ENCODE data around the gene GP9.
"Not testable (repeated sequence)": the region's sequence is repeated elsewhere in the genome, so short reads cannot be mapped to it uniquely, and the experiment has no call there.

The GP9 gene

DNA sequence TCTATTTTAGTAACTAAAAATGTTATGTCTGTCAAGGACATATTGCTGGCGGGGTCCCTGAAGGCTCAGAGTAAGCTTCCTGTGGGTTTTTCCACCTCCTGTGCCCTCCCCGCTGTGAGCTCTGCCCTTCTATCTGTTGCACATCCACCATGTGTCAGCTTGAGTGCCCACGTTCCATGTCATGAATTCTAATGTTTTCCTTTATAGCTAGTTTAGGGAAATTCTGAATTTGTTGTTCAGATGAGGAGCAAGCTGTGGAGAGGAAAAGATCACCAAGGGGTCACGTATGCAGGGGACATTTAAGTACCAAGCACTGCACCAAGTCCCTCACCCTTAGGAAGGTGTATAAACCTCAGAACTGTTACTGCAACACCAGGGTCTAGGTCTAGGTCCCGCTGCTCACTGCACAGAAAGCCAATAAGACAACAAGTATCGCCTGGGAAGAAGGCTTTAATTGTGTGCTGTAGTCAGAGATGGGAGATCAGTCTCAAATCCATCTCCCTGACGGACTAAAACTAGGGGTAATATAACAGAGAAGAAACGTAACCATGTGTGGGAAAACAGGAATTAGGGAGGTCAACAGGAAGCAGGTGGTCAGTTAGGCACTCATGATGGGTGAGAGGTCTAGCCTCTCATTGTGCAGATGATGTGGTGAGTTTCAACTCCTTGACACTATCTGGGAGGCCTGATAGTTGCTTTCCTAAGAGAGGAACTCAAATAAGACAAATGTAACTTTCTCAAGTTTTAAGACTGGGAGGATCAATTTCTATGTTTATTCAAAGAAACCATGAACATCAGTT, 9.7 kb downstream of the GP9 start:
- no peak for DNase-seq (ENCODE audit: low read depth in 2 of 3, low spot score in 2 of 3)

DNA sequence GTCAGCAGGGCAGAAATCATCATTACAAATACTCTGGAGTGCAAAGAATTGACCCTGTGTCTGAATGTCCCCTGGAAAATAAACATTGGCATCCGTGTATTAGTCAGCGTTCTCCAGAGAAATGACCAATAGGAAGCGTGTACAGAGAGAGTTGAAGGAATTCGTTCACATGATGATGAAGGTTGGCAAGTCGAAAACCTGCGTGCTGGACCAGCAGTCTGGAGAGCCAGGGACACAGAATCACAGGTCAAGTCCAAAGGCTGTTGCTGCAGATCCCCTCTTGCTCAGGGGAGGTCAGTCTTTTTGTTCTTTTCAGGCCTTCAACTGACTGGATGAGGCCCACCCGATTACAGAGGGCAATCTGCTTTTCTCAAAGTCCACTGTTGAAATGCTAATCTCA, 16.6 kb downstream of the GP9 start:
- no peak for DNase-seq (ENCODE audit: low read depth in 2 of 3, low spot score in 2 of 3)

DNA sequence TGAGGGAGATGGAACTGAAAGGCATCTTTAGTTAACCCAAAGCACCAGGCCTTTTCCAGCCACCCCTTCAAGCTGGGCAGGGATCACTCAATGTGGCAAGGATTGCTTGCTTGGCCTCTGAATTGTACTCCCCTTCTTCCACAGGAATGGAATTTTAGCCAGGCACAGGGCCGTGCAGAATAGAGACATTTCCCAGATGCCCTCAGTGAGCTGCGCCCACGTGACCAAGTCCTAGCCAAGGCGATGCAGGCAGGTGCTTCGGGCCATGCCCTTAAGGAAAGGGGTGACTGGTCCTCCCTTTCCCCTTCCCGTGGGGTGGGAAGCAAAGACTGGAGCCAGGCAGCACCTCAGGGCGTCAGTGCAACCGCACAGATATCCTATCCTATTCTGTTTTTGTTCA, 17.9 kb downstream of the GP9 start:
- no peak for DNase-seq (ENCODE audit: low read depth in 2 of 3, low spot score in 2 of 3)

DNA sequence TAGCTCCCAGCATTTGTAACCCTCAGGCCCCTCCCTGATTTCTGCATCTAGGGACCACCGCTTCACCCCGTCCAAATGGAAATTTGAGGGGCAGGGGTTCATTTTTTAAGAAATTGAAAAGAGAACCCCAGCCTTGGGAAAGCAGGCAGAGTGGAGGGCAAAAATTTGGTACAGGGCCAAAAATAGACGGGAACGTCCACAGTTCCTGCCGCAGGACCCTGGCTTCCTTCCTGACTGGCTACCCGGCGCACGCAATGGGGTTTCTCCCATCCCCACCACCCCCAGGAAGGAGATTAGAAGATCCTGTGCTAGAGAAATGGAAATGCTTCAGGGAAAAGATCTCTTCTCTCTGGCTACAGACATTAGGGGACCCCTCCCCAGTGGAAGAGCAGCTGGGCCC, 20.9 kb downstream of the GP9 start:
- DNase-seq (ENCODE audit: low read depth in 2 of 3, low spot score in 2 of 3): no peak

DNA sequence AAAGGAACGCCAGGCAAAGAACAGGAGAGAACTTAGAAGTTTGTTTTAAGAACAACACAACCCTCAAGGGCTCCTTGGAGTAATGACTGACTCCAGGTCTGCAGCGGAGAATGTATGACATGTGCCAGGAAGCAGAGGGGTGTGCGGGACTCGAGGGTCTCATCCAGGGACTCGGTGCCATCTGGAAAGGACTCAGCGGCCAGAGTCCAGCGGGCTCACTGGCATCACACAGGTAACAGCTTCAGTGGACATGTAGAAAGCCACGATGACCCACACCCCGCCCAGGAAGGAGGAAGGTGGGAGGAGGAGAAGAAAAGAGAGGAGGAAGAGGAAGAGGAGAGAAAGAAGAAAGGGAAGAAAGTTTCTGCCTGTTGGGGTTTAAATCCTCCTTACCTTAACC, 21.4 kb downstream of the GP9 start:
- DNase-seq (ENCODE audit: low read depth in 2 of 3, low spot score in 2 of 3): no peak

DNA sequence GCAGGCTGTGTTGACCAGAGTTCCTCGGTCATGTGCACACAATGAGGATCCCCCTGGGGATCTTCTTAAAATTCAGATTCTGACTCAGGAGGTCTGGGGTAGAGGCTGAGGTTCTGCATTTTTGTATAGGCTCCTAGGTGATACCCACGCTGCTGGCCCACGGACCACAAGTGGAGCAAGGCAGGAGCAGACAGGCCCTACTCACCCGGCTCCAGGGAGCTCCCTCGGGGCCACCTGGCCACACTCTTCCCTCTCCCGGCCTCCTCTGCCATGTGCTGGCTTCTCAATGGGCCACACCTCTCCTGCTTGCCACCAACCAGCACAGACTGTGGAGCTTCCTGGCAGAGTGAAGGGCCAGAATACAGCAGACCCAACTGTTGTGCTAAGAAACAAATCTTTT, 23.9 kb downstream of the GP9 start:
- no peak for DNase-seq (ENCODE audit: low read depth in 2 of 3, low spot score in 2 of 3)

DNA sequence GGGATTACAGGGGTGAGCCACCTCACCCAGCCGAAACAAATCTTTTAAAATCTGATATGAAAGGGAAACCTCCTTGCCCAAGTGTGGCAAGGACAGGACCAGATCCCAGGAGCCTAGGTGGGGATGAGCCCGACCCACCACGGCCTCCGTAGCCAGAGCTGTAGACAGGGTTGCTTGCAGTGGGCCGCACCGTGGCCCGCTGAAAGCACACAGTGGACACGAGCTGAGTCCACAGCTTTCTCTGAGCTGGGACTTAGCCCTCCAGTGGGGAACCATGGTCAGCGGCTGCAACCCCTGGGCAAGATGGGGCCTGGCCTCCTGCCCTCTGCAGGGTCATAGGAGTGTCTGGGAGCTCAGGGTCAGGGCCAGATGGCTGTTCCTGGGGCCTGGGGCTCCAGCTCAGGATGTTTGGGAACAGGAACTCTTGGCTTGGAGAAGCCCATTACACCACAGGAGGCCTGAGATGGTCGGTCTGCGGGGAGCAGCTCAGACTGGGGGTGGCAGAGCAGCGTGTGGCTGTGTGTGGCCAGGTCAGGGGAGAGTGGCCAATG, 24.7 kb downstream of the GP9 start:
- no peak for DNase-seq (ENCODE audit: low read depth in 2 of 3, low spot score in 2 of 3)

DNA sequence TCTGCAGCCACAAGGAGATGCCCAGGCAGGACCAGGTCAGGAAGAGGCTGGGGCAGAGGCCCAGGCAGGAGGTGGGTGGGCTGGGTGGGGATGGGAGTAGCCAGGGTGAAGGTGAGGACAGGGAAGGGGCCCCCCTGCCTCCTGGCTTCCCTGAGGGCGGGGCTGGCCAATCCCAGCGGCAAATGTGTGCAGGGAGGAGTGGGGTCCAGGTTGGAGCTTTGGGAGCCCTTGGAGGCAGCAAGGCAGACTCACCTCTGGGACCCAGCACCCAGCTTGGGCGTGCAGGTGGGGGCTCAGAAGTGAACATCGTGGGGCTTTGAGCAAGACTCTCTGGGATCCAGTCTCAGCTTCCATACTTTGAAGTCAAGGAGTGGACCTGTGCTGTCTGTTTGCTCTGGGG, 25.2 kb downstream of the GP9 start:
- no peak for DNase-seq (ENCODE audit: low read depth in 2 of 3, low spot score in 2 of 3)

DNA sequence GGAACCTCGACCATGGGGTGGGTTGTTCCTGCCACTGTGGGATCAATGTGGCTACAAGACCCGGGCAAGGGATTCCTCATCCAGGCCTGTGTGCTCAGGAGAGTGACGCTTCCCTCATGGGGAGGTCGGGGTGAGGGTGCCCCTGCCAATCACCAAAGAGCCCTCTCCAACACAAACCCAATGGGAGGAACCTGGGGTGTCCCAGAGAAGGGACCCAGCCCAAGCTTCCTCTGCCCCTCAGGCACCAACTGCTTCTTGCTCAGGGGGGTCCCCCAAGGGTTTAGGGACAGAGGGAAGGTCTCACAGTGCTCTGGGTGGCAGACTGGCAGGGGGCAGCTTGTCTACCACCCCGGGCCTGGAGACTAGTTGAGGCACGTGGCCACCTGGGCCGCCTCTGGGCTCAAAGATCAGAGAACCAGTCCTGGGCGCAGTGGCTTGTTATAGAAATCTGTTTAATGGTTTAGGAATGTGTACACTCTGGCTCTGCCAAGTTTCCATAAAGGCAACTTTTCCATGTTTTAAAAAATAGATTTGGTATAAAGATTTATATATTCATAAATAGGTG, 26.6 kb downstream of the GP9 start:
- no peak for DNase-seq (ENCODE audit: low read depth in 2 of 3, low spot score in 2 of 3)

DNA sequence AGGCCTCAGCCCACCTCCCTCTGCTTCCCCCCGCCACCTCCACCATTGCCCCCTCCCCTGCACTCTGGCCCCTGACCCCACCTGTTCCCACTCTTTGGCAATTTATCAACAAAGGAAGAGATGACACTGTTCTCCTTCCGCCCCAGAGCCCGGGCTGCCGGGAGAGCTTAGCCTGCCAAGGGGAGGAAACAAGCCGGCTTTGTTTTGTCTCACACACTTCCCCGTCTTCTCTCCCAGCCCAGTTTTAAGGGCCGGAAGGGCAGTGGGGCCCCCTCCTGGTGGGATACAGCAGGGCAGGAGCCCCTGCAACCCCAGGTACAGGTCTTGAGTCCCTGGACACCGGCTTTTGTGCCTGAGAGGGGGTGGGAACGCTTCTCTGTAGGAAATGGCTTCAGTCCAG, 27.3 kb downstream of the GP9 start:
- DNase-seq (ENCODE audit: low read depth in 2 of 3, low spot score in 2 of 3): not testable (repeated sequence)

DNA sequence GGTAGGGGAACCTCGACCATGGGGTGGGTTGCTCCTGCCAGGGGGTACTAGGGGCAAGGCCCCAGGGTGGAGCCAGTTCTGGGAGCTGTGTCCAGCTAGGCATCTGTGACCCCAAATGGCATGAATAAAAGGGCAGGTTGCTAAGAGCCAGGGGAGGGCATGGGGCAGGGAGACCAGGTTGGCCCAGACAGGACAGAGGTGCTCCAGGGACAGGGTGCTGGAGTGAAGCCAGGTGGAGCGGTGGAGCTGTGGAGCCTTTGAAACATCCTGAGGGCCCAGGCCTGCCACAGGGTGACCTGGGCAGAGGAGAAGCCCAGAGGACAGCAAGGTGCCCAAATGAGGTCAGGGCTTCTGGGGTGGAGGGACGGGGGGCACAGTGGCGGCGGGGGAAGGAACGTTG, 27.7 kb downstream of the GP9 start:
- not testable (repeated sequence) for DNase-seq (ENCODE audit: low read depth in 2 of 3, low spot score in 2 of 3)

DNA sequence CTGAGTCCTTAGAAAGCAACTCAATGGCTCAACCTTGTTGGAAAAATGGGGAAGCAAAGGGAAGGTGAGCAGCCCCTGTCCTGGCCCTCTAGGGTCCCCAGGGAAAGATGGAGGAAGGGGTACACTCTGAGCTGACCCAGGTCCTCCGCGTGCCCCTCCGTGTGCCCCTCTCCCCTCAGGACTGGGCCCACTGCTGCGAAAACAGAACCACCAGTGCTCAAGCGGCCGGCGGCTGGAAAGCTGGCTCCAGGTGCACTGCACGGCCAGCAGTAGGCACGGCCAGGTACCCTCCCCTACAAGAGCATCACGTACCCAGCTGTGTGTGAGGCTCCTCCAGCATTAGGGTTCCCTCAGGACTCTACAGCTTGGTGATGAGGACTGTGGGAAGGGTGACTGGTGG, 34.7 kb downstream of the GP9 start:
- no peak for DNase-seq (ENCODE audit: low read depth in 2 of 3, low spot score in 2 of 3)

DNA sequence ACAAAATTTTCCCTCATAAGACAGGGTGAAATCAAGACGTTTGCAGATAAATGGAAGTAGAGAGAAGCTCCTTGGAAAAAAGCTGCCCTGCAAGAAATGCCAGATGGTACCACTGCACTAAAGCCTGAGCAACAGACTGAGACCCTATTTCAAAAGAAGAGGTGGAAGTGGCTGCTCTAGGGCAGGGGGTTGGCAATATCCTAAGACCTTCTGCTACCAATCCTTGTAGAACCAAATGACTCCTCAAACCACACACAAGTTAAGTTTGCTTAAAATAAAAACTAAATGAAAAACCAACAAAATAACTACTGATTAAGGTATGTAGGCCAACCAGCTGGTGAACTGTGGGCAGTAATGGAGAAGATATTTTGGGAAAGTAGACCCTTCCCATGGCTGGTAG, 39.7 kb downstream of the GP9 start:
- no peak for DNase-seq (ENCODE audit: low read depth in 2 of 3, low spot score in 2 of 3)

DNA sequence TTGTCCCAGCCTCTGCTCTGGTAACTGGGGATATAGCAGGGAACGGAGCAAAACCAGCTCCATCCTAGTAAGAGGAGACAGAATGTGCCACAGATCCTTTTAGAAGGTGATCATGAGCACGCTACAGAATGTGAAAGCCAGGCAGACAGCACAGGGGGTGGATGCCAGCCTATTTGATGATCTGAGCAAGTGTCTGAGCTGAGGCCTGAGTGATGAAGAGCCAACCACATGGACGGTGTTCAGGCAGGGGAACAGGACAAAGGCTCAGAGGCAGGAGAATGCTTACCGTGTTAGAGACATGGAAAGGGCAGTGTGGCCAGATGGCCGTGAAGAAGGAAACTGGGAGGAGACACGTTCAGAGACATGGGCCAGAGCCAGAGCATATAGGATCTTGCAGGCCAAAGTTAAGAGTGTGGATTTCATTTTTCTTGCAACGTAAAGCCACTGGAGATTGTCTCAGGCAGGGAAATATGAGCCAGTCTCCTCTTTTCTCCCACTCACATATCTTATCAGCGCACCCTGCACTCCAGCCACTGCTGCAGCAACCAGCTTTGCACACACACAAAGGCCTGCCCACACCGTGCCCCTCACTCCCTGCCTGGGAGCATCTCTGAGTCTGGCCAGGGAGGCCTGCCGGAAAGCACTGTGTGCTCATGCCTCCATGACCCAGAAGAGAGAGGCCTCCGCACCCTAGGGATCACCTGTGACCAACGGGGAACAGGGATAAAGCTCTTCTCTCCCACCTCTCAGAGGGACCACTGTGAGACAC, 41.0 kb downstream of the GP9 start:
- DNase-seq (ENCODE audit: low read depth in 2 of 3, low spot score in 2 of 3): no peak

DNA sequence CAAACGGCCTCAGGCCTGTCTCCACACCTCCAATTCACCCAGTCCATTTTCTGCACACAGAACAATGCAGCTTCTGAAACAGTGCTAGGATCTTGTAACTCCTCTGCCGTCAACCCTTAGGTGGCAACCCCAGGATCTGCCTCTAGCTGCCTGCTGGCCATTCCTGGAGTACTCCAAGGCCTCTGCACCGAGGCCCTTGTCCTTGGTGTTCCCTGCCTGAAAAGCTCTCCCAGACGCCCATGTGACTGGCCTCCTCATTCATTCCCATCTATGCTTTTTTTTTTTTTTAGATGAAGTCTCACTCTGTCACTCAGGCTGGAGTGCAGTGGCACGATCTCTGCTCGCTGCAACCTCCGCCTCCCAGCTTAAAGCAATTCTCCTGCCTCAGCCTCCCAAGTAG, 42.7 kb downstream of the GP9 start:
- no peak for DNase-seq (ENCODE audit: low read depth in 2 of 3, low spot score in 2 of 3)

DNA sequence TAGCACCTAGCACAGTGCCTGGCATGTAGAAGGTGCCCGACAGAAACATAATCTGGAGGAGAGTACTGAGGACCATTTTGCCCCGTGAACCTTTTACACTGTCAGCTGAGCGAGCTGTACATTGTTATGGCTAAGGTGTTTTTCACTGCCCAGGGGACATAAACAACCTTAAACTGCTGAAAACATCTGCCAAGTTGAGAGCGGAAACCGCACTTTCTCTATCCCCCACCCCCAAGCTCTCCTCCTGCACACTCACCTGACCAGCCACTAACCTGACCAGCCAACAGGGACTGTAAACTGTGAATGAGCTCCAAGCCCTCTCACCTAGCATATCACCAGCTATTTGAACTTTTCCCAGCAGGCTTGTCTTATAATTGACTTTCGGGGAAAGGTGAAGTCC, 43.5 kb downstream of the GP9 start:
- DNase-seq (ENCODE audit: low read depth in 2 of 3, low spot score in 2 of 3): no peak

DNA sequence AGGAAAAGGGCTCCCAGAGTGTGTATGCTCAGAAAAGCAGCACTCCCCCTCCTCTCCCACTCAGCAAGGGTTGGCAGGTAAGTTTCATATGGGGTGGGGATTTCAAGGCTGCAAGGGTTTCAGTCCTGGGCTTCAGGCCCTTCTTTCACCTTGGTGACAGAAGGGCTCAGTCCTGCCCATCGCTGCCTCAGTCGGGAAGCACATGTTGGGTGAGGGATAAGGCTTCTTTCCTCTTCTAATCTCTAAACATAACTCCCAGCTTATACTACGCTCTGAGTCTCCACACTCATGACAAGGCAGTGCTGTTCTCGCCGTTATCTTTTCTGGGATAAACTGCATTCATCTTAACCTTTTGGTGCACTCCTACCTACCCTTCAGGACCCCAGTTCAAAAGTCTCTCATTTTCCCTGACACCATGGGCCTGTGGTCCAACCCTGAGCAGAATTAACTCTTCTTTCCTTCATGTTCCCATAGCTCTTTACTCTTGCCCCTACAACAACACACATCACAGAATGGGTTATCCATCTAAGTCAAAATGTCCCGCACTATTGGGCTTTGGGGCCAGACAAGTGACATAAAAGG, 44.0 kb downstream of the GP9 start:
- DNase-seq (ENCODE audit: low read depth in 2 of 3, low spot score in 2 of 3): no peak

DNA sequence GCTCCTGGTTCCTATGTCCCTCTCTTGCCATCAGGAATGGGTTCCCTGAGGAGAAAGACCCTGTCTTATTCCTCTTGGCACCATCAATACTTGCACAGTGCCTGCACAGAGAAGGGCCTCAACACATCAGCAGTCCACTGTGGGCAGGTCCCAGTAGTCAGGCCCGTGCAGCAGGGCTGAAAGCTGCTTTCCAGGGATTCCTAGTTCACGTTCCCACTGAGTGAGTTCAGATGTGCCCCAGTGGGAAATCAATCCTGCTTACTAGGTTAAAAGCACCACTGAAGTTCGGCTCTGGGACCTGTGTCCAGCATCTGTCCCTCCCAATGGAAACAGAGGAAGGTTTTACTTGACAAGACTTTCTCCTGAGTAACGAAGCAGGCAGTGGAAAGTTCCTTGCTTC, 45.3 kb downstream of the GP9 start:
- DNase-seq (ENCODE audit: low read depth in 2 of 3, low spot score in 2 of 3): no peak

DNA sequence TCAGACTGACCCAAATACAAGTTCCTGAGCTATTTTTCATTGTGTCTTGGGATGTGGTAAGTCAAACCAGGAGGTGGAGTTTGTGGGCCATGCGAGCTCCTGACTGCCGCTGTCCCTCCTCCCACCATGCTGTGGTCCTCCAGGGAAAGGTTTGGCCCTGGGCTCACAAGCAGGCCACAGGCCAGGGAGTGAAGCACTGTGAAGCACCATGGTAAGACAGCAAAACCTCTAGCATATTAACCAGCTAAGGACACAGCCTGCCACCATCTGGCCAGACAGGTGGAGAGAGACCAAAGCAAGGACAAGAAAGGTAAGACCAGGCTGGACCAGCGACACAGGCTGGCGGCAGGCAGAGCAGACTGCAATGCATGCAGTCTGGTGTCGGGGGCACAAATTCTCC, 45.7 kb downstream of the GP9 start:
- no peak for DNase-seq (ENCODE audit: low read depth in 2 of 3, low spot score in 2 of 3)

DNA sequence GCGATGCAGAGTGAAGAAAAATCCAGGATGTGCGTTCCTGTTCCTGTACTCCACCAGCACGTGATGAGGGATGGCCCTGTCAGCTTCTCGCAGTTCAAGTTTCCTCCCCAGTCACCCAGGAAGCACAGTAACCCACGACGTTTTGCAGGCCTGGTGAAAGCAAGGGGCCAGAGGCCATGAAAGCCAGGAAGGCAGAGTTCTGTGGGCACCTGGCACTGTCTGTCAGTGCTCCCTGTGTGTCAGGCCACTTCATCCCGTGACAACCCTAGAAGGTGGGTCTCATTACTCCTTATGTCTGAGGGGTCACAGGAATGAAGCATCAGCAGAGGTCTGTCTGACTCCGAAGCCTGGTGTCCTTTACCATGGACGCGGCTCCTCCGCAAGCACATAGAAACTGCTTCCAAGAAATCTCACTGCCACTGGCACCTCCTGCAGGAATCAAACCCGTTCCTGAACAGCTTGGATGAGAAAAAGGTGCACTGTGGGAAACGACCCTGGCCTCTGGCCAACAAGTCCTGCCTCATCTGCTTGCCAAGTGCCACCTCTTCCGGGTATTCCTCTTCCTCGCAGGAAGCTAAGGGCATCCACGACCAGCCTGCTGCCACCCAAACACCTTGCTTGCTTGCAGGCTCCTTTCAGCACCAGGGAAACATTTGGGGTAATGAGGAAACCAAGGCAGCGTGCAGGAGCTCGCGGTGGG, 46.4 kb downstream of the GP9 start:
- DNase-seq (ENCODE audit: low read depth in 2 of 3, low spot score in 2 of 3): no peak

DNA sequence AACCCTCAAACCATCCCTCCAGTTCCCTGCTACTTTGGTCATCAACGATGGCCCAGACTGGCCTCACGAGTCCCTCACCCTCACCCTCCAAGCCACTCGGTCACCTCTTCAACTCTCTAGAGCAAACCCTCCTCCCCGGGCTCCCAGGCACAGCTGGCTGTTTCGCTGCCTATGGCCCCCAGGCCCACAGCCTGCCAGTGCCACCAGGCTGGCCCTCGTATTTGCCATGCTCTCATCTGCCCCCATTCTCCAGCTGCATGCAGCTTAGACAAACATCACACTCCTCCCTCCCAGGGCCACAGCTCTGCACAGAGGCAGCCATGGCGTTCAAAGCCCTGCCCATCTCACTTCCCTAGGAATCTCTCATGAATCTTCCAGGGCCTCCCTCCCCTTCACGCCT, 47.2 kb downstream of the GP9 start:
- no peak for DNase-seq (ENCODE audit: low read depth in 2 of 3, low spot score in 2 of 3)

All from activated CD8-positive, alpha-beta memory T cell treated with anti-CD3 and anti-CD28 coated beads for 48 hours (primary cell).